PFSK-1 (cell line): Measurements from ENCODE around the gene KRTCAP2.

Experiments used
- FOXP2 ChIP-seq: optimal IDR thresholded peaks from 2 replicates; pipeline ENCODE3; 2011; ENCODE audit warnings: borderline replicate concordance, control low read depth, inconsistent platforms; ENCODE audit not compliant: insufficient read depth; ENCODE audit errors: extremely low read length, extremely low read depth
- POLR2AphosphoS5 ChIP-seq: IDR thresholded peaks from 2 replicates; pipeline ENCODE4 v1.6.1; 2012; ENCODE audit warnings: low read depth, mild to moderate bottlenecking, control low read depth, low read length, moderate library complexity
- SIN3A ChIP-seq: IDR thresholded peaks from 2 replicates; pipeline ENCODE4 v1.6.1; 2012; ENCODE audit warnings: mild to moderate bottlenecking, low read length, moderate library complexity, borderline replicate concordance; ENCODE audit not compliant: insufficient read depth
- TAF1 ChIP-seq: IDR thresholded peaks from 2 replicates; pipeline ENCODE4 v1.6.1; 2012; ENCODE audit warnings: low read length, control low read depth, borderline replicate concordance; ENCODE audit not compliant: insufficient read depth
- TF ChIP-seq, protein P1 (sequence below), 2 experiments: IDR thresholded peaks; 2 replicates each; pipeline versions ENCODE4 v1.6.1 to v1.8.0; 2011 to 2012; ENCODE audit warnings: low read depth in 2 of 2, low read length in 2 of 2, control low read depth in 1 of 2, inconsistent platforms in 1 of 2, mild to moderate bottlenecking in 1 of 2, moderate library complexity in 1 of 2; ENCODE audit not compliant: insufficient read depth in 1 of 2

DNA sequence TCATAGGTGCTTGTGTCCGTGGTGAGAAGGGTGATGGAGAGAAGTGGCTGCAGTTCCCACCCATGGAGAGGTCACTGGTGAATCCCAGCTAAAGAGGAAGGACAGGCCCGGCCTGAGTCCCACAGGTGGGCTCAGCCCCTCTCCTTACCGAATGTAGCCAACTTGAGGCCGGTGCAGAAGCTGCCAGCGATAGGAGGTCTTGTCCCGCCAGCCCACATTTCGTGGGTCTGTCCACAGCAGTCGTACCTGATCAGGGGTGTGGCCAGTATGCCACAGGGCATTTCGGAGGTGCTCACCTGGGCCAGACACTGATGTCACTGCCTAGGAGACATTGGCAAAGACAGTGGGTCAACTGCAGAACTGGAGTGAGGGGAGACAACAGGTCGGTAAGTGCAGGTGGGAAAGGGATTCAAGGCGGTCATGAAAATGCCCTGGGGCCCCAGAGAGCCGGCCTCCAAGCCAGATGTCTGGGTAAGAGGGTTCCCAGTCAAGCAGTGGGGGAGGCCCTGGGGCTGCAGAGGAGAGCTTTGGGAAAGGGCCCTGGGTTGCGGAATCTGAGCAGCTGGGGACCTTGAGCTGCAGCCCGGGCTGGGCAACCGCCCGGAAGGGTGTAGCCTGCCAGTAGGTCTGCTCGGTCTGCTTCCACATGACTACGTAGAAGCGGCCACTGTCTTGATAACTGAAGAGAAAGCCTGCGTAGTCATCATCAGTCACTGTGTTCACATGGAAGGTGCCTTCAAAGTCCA lies 24.0 kb upstream of the KRTCAP2 start:
- TF ChIP-seq SIN3A (no peak), TAF1 (no peak), POLR2AphosphoS5 (no peak), FOXP2 (no peak)
- TF ChIP-seq, protein P1, sequence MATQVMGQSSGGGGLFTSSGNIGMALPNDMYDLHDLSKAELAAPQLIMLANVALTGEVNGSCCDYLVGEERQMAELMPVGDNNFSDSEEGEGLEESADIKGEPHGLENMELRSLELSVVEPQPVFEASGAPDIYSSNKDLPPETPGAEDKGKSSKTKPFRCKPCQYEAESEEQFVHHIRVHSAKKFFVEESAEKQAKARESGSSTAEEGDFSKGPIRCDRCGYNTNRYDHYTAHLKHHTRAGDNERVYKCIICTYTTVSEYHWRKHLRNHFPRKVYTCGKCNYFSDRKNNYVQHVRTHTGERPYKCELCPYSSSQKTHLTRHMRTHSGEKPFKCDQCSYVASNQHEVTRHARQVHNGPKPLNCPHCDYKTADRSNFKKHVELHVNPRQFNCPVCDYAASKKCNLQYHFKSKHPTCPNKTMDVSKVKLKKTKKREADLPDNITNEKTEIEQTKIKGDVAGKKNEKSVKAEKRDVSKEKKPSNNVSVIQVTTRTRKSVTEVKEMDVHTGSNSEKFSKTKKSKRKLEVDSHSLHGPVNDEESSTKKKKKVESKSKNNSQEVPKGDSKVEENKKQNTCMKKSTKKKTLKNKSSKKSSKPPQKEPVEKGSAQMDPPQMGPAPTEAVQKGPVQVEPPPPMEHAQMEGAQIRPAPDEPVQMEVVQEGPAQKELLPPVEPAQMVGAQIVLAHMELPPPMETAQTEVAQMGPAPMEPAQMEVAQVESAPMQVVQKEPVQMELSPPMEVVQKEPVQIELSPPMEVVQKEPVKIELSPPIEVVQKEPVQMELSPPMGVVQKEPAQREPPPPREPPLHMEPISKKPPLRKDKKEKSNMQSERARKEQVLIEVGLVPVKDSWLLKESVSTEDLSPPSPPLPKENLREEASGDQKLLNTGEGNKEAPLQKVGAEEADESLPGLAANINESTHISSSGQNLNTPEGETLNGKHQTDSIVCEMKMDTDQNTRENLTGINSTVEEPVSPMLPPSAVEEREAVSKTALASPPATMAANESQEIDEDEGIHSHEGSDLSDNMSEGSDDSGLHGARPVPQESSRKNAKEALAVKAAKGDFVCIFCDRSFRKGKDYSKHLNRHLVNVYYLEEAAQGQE (IDR thresholded peaks at IDR 0.05; ENCODE audit: insufficient read depth in 1 of 2, low read depth in 2 of 2, low read length in 2 of 2): no peak
